Colonic mucosa (tissue), 4 donors: Measurements from ENCODE around the gene MAPRE3. TPM values are rescaled to one million over a fixed set of nuclear protein-coding genes. Genes with fewer than 3 reads are reported as not detected.

Source experiments
- DNase-seq: peaks from one replicate; pipeline ENCODE4 v3.0.0-alpha.2; 2020
- H3K27ac ChIP-seq: fragments of 200-600 bp; one replicate; pipeline ENCODE4 v1.8.0; 2021
- H3K27me3 ChIP-seq: fragments of 200-600 bp; one replicate; pipeline ENCODE4 v1.8.0; 2021
- H3K36me3 ChIP-seq: fragments of 200-600 bp; one replicate; pipeline ENCODE4 v1.8.0; 2021
- H3K4me1 ChIP-seq: fragments of 200-600 bp; one replicate; pipeline ENCODE4 v1.8.0; 2021; ENCODE audit warnings: mild to moderate bottlenecking
- H3K4me3 ChIP-seq: fragments of 200-600 bp; one replicate; pipeline ENCODE4 v1.8.0; 2021
- H3K9ac ChIP-seq, 2 donors: one replicate each; pipeline ENCODE4 v1.7.0; 2013; ENCODE audit warnings: control low read depth in 2 of 2, low read depth in 2 of 2, low read length in 2 of 2
- H3K9me3 ChIP-seq: fragments of 200-600 bp; one replicate; pipeline ENCODE4 v1.8.0; 2021
- CTCF ChIP-seq: fragments of 200-600 bp; IDR thresholded peaks from one replicate; pipeline ENCODE4 v1.8.0; 2022; ENCODE audit warnings: antibody characterized with exemption, mild to moderate bottlenecking
- intact Hi-C: fragments of 100-400 bp; cut with DNase I; formaldehyde crosslinking; loops from one replicate; pipeline ENCODE4 v1.14.1; 2022
- total RNA-seq, 2 donors: library from RNA; stranded (reverse); fragmentation: NEBNext Ultra II Directional in 1 of 2; extraction: Animal tissue kit (Norgen Biotek cat#: 25700) in 1 of 2; gene quantifications; one replicate each; pipeline ENCODE4 v1.2.1, GENCODE V29; 2021
- donor health status: healthy.
- donor health status: DM: no; HTN: no; CAD: no.
- donor health status: DM: no; HTN: no; CAD: no.

The MAPRE3 gene
- total RNA-seq, 2 donors from 2014 or later = 21.6 to 22.0 TPM

GRCh38 chr2:27019931-27020855 is 49.8 kb downstream of the MAPRE3 start:
- intact Hi-C loops = loop anchor here (10.0 kb wide), 1 partner anchor 175 kb away; the partner anchor contains the start of gene DPYSL5

GRCh38 chr2:27021253-27022049 is 51.0 kb downstream of the MAPRE3 start:
- intact Hi-C loops = no loop called here
- Histone ChIP-seq H3K9ac (peak overlapping the region in 1 of 2 donors; percentile 55), H3K27ac (peak overlapping the region; percentile 69), H3K27me3 (no peaks in the 10 kb centered on the region), H3K9me3 (no peaks in the 10 kb centered on the region), H3K36me3 (no peaks in the 10 kb centered on the region), H3K4me1 (peaks cover 12% of the 10 kb centered on the region), H3K4me3 (no peak overlapping the region)
- no peak for TF ChIP-seq CTCF
- peak; percentile 77 for DNase-seq

More at GRCh38 chr2:27019931-27020855, 49.8 kb downstream of the MAPRE3 start:
- H3K36me3 ChIP-seq = no peaks in the 10 kb centered on the region
- TF ChIP-seq CTCF = no peak
- peak; percentile 81 for DNase-seq
- peak overlapping the region; percentile 69 for H3K27ac ChIP-seq
- H3K4me1 ChIP-seq = peaks cover 12% of the 10 kb centered on the region
- H3K4me3 ChIP-seq = no peak overlapping the region
- no peaks in the 10 kb centered on the region for H3K27me3 ChIP-seq
- H3K9me3 ChIP-seq = no peaks in the 10 kb centered on the region
- peak overlapping the region in 1 of 2 donors; percentile 60 for H3K9ac ChIP-seq

- TF ChIP-seq CTCF = no peak
- H3K27ac ChIP-seq = no peak overlapping the region
- peaks cover 12% of the 10 kb centered on the region for H3K4me1 ChIP-seq
- no peaks in the 10 kb centered on the region for H3K36me3 ChIP-seq
- no peak overlapping the region for H3K9ac ChIP-seq
- H3K27me3 ChIP-seq = no peaks in the 10 kb centered on the region
- no peaks in the 10 kb centered on the region for H3K9me3 ChIP-seq
- DNase-seq = no peak
- intact Hi-C loops = no loop called here
- no peak overlapping the region for H3K4me3 ChIP-seq
Measured at GRCh38 chr2:27023740-27024139, 53.3 kb downstream of the MAPRE3 start.

GRCh38 chr2:27024188-27024587 is 53.8 kb downstream of the MAPRE3 start:
- Histone ChIP-seq H3K36me3 (no peaks in the 10 kb centered on the region), H3K4me1 (peaks cover 12% of the 10 kb centered on the region), H3K4me3 (no peak overlapping the region), H3K27me3 (no peaks in the 10 kb centered on the region), H3K27ac (no peak overlapping the region), H3K9me3 (no peaks in the 10 kb centered on the region), H3K9ac (no peak overlapping the region)
- no peak for DNase-seq
- intact Hi-C loops = no loop called here
- TF ChIP-seq CTCF = no peak

GRCh38 chr2:27024812-27025211 is 54.4 kb downstream of the MAPRE3 start:
- Histone ChIP-seq H3K4me1 (peaks cover 7% of the 10 kb centered on the region), H3K36me3 (no peaks in the 10 kb centered on the region)
- intact Hi-C loops = no loop called here

More at GRCh38 chr2:27024812-27025211, 54.4 kb downstream of the MAPRE3 start:
- no peak for DNase-seq
- Histone ChIP-seq H3K27ac (no peak overlapping the region), H3K9me3 (no peaks in the 10 kb centered on the region), H3K9ac (no peak overlapping the region), H3K4me3 (no peak overlapping the region), H3K27me3 (no peaks in the 10 kb centered on the region)
- no peak for TF ChIP-seq CTCF
